GM21619 (cell line): ENCODE results near the gene IGSF10.
"Not testable (repeated sequence)": the region's sequence is repeated elsewhere in the genome, so short reads cannot be mapped to it uniquely, and the experiment has no call there.

ENCODE experiments used
- ATAC-seq: cut with Tn5 transposase; IDR thresholded peaks from one replicate; pipeline ENCODE4 v1.9.1; 2021; ENCODE audit not compliant: unreplicated experiment

Gene IGSF10

GRCh38 chr3:151460774-151461450 is at the start of gene IGSF10:
IGSF10 (minus strand) TSS chr3:151461061; CDS start chr3:151458709, 2,352 bp downstream.
- ATAC-seq, result no peak

- not testable (repeated sequence) for ATAC-seq
Observed at GRCh38 chr3:151509468-151510135, 48.7 kb upstream of the IGSF10 start.

GRCh38 chr3:151504606-151505005 is 43.7 kb upstream of the IGSF10 start:
- no peak for ATAC-seq

DNA sequence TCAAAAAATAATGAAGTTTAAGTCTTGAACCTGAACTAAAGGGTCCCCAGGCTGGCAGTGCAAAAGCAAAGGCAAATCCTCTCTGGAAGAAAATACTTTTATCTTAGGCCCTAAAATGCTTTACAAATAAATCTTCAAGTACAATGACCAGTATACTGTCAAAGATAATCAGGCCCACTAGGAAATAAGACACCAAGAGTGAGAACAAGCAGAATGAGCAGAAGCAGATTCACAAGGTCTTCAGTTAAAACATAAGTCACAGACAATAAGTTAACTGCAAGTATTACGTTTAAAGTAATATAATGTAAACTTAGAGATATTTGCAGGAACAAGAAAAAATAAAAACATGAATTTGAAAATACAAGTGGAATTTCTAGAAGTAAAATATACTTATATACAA is 42.2 kb upstream of the IGSF10 start:
- ATAC-seq, result no peak

DNA sequence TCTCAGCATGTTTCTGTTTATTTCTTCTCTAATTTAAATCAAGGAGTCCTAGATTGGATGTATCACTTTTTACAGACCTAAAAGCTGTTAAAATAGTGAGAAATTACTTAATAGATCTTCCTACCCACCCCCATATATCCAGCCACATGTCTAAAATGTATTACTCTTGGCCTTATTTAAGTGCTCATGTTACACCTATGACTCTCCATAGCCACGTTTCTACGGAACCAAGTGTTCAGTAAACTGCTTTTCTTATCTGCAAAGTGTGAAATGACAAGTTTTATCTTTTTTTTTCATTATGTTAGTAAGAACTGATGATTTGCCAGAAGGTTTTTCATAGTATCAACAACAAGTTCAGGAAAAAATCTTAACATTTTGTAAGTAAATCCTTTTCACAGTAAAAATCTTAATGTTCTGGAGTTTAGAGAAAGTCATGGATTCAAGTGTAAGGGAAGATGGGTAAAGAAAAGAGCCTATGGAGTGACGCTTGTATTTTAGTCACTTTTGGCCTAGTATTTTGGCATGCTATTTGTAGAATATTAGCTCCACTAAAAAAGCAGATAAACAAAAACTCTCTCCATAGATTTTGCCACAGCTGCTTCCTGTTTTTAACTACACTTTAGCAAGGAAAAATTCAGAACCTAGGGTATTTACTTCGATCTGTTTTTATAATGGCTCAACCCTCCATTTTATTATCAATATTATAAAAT is 41.2 kb upstream of the IGSF10 start:
- ATAC-seq, result no peak

DNA sequence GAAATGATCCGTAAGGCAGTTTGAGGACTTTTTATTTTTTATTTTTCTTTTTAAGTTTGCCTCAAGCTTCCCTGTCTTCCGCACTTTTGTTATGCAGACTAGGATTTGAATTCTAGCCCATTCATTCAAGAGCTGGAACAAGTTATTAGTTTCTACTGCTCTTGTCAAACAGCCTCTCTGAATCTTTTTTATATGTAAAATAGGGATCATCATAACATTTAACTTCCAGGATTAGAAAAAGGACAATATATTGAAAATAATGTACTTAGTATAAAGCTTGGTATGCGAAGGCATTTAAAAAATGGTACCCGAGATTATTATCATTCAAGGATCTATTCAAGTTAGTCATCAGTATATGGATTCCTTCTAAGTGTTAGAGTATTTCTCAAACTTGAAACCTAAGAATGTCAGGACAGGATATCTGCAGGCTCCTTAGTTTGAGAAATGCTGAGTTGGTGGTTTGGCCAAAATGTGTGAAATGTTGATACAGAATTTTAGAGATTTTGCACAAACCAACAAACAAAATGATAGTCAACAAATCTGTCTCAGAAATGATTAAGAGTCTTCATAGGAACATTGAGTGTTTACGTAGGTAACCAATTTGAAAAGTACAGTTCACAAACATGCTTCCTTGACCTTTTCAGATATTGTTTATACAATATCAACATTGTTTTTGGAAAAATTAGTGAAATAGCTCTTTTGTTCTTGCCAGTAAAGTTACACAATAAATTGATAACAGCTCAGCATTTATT is 40.5 kb upstream of the IGSF10 start:
- no peak for ATAC-seq

DNA sequence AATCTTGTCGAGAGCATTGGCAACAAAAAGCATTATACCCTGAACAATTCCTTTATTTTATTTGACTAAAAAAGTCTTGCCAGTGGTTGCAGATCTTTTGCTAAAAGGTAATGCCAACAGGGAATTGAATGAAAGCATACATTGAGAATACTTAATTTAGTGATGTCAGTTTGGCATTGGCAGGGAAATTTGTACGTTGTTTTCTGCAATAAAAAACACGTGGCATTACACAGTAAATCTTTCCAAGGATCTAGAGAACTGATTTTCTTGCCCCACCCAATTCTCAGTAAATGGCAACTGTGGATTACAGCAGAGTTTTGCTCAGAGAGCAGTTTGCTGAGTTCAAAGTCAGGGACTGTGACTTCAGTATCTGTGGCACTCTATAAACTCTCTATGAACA is 38.3 kb upstream of the IGSF10 start:
- no peak for ATAC-seq

GRCh38 chr3:151491525-151491924 is 30.7 kb upstream of the IGSF10 start:
- ATAC-seq, result no peak

GRCh38 chr3:151487833-151488232 is 27.0 kb upstream of the IGSF10 start:
- ATAC-seq, result not testable (repeated sequence)

GRCh38 chr3:151483961-151484520 is 23.2 kb upstream of the IGSF10 start:
- ATAC-seq, result no peak

DNA sequence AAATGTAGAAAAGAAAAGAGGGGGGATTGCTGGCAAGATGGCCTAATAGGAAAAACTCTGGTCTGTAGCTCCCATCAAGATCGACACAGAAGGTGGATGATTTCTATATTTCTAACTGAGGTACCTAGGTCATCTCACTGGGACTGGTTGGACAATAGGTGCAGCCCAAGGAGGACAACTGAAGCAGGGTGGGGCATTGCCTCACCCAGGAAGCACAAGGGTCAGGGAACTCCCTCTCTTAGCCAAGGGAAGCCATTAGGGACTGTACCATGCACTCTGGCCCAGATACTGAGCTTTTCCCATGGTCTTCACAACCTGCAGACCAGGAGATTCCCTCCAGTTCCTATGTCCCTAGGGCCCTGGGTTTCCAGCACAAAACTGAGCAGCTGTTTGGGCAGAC is 22.6 kb upstream of the IGSF10 start:
- ATAC-seq, result no peak

DNA sequence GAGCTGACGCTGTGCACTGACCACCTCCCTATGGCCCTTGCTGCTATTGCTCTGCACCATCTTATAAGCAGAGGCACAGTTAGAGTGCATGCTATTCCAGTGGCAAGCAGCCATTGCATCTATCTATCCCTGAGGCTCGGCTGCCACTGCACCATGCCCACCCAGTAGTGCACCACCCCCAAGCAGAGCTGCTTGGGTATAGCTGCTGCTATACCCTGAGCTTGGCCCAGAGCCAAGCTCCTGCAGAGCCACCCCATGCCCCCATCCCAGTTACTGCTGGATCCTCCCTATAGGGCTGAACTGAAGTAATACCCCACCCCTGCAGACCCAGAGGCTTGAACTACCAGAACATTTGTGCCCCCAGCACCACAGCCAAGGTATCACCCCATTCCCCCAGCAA is 19.6 kb upstream of the IGSF10 start:
- ATAC-seq, result no peak

DNA sequence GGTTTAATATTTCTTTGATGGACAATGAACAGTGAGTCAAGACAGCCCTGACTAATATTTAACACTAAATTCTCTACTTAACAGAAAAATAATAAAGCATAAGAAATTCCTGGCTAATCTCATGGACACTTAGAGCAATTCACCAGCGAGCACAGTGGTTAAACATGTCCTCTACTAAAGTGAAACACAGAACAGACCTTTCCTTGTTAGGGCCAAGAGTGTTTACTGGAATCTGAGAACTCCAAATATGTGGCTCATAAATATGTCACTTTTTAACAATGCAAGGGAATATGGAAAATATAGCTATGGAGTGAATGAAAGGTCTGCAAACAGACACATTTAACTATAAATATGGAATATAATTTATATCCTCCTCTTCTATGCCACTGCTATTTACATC is 18.6 kb upstream of the IGSF10 start:
- no peak for ATAC-seq

DNA sequence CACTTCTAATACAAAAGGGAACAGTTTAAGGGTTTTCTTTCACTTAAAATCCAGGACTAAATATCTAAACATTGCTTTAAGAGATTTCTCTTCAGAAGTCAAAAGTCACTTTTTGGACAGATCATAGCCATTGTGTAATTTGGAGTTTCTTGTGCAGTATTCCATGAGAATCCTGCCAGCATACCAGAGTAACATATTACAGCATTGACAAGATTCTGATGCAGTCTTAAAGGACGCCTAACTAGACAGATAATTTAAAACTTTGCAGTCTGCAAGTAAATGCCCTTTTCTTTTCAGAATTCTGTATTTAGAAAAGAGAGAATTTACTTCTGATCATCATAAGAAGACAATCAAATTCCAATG is 17.5 kb upstream of the IGSF10 start:
- no peak for ATAC-seq

DNA sequence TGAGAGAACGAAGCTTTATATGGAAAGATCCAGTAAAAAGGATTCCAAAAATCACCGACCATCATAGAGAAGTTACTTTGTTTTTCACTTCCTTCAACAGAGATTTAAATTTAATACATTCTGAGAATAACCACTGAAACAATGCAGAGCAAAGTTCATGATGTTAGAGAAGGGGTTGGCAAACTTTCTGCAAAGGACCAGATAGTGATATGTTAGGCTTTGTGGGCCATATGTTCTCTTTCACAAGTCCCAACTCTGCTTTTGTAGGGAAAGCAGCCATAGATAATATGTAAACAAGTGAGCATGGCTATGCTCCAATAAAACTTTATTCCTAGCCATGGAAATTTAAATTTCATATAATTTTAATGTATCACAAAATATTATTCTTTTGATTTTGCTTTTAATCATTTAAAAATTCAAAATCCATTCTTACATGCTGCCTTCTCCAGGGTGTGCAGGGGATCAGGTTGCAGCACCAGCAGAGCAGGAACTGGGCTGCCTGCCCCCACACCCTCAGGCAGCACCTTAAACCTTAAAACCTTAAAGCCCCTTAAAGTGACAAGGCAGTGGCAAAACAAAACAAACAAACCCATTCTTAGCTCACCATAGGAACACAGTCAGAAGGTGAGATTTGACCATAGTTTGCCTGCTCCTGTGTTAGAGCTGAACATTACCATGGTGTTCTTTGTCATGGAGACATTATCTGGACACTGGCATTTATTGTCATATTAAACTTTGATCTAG is 16.9 kb upstream of the IGSF10 start:
- ATAC-seq, result no peak

DNA sequence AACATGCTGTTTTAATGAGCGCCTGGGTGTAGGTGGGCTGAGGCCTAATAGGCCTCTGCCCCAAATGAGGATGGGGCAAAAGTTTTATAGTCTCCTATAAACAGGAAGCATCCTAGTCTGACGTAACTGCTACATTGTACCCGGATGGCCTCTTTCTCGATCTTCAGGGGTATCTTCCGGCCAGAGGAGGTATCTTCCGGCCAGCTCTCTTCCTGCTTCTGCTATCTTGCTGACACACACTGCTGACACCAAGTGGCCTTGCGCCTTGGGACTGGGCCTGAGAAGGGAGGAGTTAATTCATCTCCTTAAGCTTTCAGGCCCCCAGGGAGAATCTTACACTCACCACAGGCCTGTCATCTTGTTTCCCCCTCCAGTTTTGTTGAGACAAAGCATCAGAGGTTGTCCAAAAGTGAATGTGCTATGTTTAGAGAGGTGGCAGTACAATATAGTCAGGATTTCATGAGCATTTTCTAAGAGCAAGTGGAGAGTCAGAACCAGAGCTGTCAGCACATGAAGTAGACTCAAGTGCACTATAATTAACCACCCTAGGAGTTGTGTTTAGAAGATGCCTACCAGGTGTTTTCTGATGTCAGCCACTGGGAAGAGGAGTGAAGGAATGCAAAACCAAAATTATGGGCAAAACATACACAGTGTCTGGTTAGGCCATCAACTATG is 15.6 kb upstream of the IGSF10 start:
- no peak for ATAC-seq

- peak; percentile 82 for ATAC-seq
Observed at GRCh38 chr3:151468284-151468917, 7.5 kb upstream of the IGSF10 start.

- no peak for ATAC-seq
Observed at GRCh38 chr3:151467069-151467468, 6.2 kb upstream of the IGSF10 start.

- ATAC-seq, result no peak
Observed at GRCh38 chr3:151462991-151463390, 2.1 kb upstream of the IGSF10 start.
